Activated CD4-positive, alpha-beta T cell treated with anti-CD3 and anti-CD28 coated beads, Interleukin-2, amount 50 U/mL, for 4 hours (primary cell): ENCODE data around the gene NDUFA13.

Experiments
- DNase-seq, 2 experiments: peaks; one replicate each; pipeline ENCODE4 v3.0.0-alpha.2; 2020

Gene NDUFA13

GRCh38 chr19:19549804-19550464 is 33.9 kb downstream of the NDUFA13 start:
- DNase-seq: no peak

- no peak for DNase-seq
Measured at GRCh38 chr19:19550485-19550929, 34.5 kb downstream of the NDUFA13 start.

DNA sequence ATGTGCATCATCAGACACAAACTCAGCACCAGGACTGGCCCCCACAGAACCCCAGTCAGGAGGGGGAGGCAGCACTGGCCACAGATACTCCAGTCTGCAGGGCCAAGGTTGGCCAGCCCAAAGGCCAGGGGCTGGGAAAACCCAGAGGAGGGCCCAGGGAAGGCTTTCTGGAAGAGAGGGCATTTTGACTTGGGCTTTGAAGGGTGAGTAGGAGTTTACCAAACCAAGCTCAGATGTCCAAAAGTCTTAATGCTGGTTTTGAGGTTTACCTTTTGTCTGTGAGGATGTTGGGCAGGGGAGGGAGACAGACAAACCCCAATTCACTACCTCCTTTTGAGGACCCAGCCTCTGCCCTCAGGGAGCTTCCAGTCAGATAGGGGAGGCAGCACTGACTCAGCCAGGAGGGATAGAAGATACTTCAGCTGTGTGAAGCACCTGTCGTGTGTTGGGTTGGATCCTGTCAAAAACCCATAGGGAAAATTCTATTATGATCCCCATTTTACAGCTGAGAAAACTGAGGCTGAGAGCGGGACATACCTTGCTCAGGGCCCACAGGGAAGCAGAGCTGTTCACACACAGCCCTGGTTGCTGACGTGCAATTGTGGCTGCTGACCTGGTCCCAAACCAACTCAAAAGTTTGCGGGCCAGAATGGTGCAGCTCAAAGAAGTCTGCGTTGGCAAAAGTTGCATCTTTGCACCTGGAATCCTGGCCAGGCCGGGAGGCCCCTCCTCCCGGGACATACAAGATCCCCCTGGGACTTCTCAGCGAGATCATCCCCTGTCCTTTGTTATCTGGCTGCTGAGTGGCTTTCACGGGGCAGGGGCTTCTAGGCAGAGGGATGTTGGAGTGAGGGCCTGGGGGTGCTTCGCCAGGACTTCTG is 35.2 kb downstream of the NDUFA13 start:
- DNase-seq: no peak

DNA sequence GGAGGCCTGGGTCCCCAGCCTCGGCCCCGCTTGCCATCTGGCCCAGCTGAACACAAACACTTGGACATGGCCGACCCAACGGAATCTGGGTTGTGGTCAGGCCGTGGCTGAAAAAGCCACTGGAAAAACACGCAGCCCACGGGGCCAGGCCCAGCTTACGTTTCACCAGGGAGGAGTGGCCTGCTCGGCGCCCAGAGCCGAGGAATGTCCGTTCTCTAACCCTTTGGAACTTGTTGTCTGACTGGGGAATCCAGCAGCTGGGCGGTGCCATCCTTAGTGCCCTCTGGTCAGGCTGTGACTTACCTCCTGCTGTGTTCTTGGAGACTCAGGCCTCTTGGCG is 35.8 kb downstream of the NDUFA13 start:
- no peak for DNase-seq

DNA sequence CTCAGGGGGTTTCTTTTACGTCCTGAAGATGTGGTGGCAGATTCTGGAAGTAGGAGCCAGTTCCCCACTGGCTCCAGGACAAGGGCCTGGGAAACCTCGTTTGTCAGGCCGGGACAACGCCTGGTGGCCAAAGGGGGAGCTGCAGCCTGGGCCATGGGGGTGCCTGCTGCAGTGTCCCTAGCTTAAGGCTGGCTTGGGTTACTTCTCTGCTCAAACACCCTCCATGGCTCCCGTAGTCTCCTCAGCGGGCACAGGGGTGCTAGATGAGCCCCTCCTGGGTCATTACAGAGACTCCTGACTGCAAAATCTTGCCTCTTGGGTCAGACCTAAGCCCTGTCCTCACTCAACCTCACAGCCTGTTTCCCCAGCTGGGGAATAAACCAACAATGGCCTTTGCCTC is 36.8 kb downstream of the NDUFA13 start:
- DNase-seq: no peak

GRCh38 chr19:19553670-19554069 is 37.6 kb downstream of the NDUFA13 start:
- no peak for DNase-seq

DNA sequence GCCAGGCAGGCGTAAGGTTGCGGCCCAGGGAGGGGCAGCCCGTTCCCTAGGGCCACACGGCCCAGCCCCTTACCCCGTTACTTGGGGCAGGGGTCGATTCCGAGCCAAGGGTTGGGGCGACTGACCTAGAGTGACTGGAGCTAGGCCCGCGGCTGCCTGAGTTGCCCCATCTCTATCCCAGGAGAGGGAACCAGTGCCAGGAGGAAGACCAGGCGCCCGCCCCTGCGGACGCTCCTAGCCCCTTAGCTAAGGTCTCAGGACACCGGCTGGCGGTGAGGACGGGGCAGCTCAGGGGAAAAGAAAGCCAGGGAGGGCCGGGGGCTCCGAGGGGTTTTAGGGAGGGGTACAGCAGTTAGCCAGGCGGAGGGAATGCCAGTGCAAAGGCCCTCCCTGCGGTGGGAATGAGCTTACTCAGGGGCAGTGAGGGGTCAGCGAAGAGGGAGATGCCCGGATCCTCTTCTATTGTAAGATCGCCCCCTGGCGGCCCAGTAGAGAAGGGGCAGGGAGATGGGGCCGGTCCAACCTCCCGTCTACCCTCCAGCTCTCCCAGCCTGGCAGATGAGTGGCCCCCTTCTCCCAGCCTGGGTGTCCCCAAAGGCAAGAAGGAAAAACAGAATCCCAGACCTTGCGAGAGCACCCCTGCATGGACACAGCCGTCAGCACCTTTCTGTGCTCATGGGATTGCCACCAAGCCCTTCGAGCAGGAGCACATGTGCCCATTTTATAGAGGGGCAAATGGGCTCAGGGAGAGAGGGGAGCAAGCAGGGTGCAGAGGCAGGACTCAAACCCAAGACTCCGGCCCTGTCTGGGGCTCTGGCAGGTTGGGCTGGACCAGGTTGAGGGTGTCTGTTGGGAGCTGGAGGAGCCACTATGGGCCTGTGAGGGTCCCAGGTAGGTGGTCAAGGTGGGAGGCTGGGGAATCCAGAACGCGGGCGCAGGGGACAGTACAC is 38.3 kb downstream of the NDUFA13 start:
- DNase-seq: peak; percentile 39 to 44

DNA sequence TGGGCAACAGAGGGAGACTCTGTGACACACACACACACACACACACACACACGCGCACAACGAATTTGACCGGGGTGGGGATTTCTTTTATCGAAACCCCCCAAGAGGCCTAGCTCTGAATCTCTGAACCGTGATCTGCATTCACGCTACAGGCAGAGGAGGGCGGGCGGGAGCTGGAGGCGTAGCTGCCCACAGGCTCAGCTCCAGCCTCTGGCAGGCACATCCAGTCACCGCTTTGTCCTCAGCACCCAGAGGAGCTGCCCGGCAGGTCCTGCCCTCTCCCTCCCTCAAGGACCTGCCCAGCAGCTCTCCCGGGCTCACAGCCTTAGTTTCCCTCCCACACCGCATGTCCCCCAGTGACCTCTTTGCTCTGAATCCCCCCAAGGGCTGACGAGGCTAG is 42.0 kb downstream of the NDUFA13 start:
- no peak for DNase-seq

DNA sequence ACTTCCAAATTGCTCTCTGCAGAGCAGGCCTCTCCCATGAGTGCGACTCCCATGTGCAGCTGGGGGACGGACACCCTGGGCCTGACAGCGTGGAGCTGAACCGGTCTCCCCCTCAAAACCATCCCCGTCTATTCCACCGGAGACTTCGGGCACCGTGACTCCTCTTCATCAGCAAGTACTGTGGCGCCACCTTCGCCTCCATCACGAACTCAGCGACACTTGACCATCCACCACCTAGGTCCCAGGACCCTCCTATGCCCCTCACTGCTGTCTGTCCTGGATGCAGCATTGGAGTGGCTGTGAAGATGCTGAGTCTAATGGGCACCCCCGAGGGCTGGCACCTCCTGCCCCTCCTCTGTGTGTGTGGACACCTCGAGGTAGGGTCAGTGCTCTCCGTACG is 42.6 kb downstream of the NDUFA13 start:
- DNase-seq: no peak

- DNase-seq: no peak
Measured at GRCh38 chr19:19559931-19560330, 43.9 kb downstream of the NDUFA13 start.

DNA sequence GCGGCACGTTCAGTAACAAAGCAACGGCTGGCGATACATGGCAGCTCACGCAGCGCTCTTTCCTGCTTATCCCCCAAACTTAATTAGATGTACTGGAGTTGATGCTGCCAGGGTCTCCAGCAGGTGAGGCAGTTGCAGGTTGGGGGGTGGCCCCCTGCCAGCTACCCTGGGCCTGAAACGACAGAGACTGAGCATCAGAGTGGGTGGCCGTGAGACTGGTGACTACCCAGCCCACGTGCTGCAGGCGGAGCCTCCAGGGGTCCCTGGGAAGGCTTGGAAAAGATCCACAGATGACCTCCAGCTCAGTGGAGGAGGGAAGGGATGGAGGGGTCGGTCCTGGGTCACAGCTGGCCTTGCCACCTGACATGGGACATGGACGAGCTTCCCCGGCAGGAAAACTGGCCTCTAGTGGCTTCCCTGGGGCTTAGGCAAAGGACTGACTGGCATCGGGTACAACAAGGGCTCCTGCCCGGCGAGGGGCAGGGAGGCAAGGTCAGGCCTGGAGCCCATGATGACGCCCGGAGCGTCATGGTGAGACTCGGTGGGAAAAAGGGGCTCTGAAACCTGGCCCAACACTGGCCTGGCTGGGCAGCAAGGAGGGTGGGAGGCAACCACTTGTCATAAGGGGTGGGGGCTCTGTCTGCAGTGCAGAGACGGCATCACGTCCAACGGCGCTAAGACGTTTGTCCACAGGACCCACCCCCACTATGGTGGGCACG is 46.1 kb downstream of the NDUFA13 start:
- DNase-seq: no peak

- DNase-seq: peak; percentile 28 to 42
Measured at GRCh38 chr19:19562665-19563347, 46.8 kb downstream of the NDUFA13 start.

DNA sequence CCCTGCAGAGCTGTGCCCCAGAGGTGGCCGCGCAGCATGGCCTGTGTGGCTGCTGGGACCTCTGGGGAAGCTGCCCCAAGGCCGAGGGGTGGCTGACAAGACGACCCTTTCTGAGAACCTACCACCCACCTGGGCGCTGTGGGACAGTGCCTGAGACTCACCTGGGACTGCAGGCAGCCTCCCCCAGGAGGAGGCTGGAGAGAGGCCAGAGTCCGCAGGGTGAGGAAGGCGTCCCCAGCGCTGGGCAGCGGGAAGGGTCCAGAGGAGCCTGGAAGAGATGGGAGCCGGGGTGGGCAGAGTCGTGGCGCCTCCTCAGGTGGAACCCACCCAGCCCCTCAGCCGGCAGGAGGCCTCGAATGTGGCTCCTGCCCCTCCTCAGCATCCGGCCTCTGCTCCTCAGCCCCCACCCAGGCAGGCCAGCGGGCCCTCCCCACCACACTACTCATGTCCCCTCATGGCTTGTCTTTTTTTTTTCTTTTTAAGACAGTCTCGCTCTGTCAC is 47.4 kb downstream of the NDUFA13 start:
- DNase-seq: no peak

DNA sequence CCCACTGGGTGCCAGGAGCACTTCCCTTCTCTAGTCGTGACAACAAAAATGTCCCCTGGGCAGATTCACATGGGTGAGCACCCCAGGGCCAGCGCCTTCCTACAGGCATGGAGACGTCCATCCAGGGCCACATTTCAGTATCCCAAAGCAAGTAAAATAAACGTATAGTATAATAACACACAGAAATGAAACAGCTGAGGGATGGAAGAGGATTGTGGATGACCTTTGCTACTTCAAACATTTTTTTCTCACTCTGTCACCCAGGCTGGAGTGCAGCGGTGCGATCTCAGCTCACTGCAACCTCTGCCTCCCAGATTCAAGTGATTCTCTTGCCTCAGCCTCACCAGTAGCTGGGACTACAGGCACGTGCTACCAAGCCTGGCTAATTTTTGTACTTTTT is 50.3 kb downstream of the NDUFA13 start:
- DNase-seq: no peak

DNA sequence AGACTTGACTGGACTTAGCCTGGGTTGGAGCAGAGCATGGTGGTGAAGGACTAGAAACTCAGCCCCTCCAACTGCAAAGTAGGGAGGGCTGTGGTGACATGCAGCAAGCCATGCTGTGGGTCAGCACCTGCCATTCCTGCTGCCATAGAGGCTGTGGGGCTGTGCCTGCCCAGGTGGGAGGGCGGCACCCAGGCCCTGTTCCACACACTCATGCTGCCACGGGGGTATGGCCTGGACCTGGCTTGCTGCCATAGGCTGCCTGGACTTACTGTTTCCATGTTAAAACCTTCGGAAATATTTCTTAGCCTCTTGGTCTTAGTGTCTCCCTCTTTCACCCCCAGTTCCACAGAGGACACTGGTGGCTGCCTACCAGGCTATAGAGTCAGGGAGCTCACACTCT is 51.4 kb downstream of the NDUFA13 start:
- no peak for DNase-seq

DNA sequence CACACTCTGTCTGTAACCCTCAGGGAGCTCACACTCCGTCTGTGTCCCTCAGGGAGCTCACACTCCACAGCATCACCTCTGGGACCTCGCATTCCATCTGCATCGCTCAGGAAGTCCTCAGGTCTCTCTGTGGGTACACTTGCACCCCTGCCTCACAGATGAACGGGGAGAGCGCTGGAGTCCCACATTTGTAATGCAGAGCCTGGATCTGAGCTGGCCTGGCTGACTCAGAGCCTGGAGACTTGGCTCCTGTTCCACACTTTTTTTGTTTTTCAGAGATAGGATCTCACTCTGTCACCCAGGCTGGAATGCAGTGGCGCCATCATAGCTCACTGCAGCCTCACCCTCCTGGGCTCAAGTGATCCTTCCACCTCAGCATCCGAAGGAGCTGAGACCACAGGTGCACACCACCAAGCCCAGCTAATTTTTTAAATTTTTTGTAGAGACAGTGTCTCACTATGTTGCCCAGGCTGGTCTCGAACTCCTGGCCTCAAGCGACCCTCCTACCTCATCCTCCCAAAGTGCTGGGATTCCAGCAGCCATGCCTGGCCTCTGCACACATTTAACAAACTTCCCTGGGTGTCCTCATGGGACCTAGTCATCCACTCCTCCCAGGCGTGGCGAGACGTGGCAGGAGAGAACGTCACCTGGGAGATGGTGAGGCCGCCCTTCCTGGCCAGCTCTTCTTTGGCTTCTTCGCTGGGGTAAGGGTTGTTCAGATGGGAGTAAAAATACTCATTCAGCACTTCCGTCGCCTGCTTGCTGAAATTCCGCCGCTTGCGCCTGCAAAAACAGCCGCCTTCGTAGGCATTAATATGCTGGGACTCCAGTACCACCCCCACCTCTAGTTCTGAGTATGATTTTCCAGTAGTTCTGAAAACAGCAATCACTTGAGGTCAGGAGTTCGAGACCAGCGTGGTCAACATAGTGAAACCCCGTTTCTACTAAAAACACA is 53.1 kb downstream of the NDUFA13 start:
- no peak for DNase-seq

GRCh38 chr19:19570571-19570970 is 54.5 kb downstream of the NDUFA13 start:
- DNase-seq: no peak

- DNase-seq: no peak
Measured at GRCh38 chr19:19571071-19571786, 55.2 kb downstream of the NDUFA13 start.

DNA sequence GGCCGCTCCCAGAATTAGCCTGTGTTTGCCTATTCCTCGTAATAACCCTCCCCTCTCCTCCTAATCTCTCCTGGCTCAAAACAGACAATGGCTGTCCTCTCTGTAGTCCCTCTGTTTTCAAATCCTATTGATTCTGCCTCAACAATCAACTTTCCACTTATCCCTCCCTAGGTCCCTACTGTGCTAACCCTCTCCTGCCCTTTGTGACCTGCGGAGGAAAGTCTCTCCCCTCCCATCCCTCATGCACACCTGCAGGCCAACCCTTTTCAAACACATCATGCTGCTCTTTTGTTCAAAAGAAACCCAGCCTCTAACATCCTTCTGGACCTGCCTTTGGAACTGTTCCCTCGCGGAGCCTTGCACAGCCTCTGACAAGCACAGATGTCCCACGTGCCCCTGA is 59.4 kb downstream of the NDUFA13 start:
- no peak for DNase-seq
